ENCODE measurements around the gene SENP7.

- no peak for TF ChIP-seq CTCF (conservative IDR thresholded peaks at IDR 0.05; ENCODE audit: low read depth in 2 of 2)
- TF ChIP-seq, protein P1, sequence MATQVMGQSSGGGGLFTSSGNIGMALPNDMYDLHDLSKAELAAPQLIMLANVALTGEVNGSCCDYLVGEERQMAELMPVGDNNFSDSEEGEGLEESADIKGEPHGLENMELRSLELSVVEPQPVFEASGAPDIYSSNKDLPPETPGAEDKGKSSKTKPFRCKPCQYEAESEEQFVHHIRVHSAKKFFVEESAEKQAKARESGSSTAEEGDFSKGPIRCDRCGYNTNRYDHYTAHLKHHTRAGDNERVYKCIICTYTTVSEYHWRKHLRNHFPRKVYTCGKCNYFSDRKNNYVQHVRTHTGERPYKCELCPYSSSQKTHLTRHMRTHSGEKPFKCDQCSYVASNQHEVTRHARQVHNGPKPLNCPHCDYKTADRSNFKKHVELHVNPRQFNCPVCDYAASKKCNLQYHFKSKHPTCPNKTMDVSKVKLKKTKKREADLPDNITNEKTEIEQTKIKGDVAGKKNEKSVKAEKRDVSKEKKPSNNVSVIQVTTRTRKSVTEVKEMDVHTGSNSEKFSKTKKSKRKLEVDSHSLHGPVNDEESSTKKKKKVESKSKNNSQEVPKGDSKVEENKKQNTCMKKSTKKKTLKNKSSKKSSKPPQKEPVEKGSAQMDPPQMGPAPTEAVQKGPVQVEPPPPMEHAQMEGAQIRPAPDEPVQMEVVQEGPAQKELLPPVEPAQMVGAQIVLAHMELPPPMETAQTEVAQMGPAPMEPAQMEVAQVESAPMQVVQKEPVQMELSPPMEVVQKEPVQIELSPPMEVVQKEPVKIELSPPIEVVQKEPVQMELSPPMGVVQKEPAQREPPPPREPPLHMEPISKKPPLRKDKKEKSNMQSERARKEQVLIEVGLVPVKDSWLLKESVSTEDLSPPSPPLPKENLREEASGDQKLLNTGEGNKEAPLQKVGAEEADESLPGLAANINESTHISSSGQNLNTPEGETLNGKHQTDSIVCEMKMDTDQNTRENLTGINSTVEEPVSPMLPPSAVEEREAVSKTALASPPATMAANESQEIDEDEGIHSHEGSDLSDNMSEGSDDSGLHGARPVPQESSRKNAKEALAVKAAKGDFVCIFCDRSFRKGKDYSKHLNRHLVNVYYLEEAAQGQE (IDR thresholded peaks at IDR 0.05; ENCODE audit: unreplicated experiment): no peak
Measured at GRCh38 chr3:101391413-101391950, 121.5 kb downstream of the SENP7 start.
